DND-41 (cell line): ENCODE results near the gene NBEAL2.

ENCODE experiments used
- ATAC-seq: fragments of 200-7000 bp; cut with Tn5 transposase; 3 replicates; pipeline ENCODE4 v1.9.1; 2021; ENCODE audit warnings: low read depth; ENCODE audit not compliant: insufficient read depth
- DNase-seq: peaks from one replicate; pipeline ENCODE4 v3.0.0-alpha.2; 2020
- H2AFZ ChIP-seq: 2 replicates; pipeline ENCODE4 v1.6.0; 2012; ENCODE audit warnings: low read depth, low read length
- H3K27ac ChIP-seq: 2 replicates; pipeline ENCODE4 v1.5.1; 2012; ENCODE audit warnings: low read length, inconsistent platforms
- H3K27me3 ChIP-seq: fragments of 200-600 bp; sonication (generic); 2 replicates; pipeline ENCODE4 v1.6.0; 2012; ENCODE audit warnings: low read length, mild to moderate bottlenecking, inconsistent platforms; ENCODE audit not compliant: insufficient read depth, poor library complexity
- H3K36me3 ChIP-seq: 2 replicates; pipeline ENCODE4 v1.5.1; 2012; ENCODE audit warnings: low read length, inconsistent platforms; ENCODE audit not compliant: insufficient read depth
- H3K4me1 ChIP-seq: 2 replicates; pipeline ENCODE4 v1.5.1; 2012; ENCODE audit warnings: mild to moderate bottlenecking, low read length; ENCODE audit not compliant: insufficient read depth
- H3K4me2 ChIP-seq: 2 replicates; pipeline ENCODE4 v1.6.0; 2012; ENCODE audit warnings: mild to moderate bottlenecking, moderate library complexity, low read length, inconsistent platforms; ENCODE audit not compliant: insufficient read depth
- H3K4me3 ChIP-seq, 2 experiments: fragments of 200-600 bp in 1 of 2; shearing (Covaris generic) in 1 of 2; 2 replicates each; pipeline ENCODE4 v1.5.1; 2012 to 2016; ENCODE audit warnings: inconsistent platforms in 2 of 2, low read length in 2 of 2, mild to moderate bottlenecking in 2 of 2, low read depth in 1 of 2, moderate library complexity in 1 of 2
- H3K79me2 ChIP-seq: 2 replicates; pipeline ENCODE4 v1.6.0; 2012; ENCODE audit warnings: low read length, inconsistent platforms; ENCODE audit not compliant: insufficient read depth
- H3K9ac ChIP-seq: 2 replicates; pipeline ENCODE4 v1.6.0; 2012; ENCODE audit warnings: low read depth, mild to moderate bottlenecking, inconsistent platforms, low read length, moderate library complexity
- H3K9me3 ChIP-seq: 2 replicates; pipeline ENCODE4 v1.5.1; 2012; ENCODE audit warnings: low read length, moderate library complexity, mild to moderate bottlenecking, inconsistent platforms; ENCODE audit not compliant: insufficient read depth, severe bottlenecking
- H4K20me1 ChIP-seq: 2 replicates; pipeline ENCODE4 v1.6.0; 2012; ENCODE audit warnings: low read length; ENCODE audit not compliant: insufficient read depth
- EZH2 ChIP-seq: IDR thresholded peaks from 3 replicates; pipeline ENCODE4 v1.6.1; 2012; ENCODE audit warnings: borderline replicate concordance, low read depth, mild to moderate bottlenecking, moderate library complexity, low read length, inconsistent platforms; ENCODE audit not compliant: severe bottlenecking
- TF ChIP-seq, protein P1 (sequence below): IDR thresholded peaks from 2 replicates; pipeline ENCODE4 v1.5.1; 2012; ENCODE audit warnings: borderline replicate concordance, low read length, moderate library complexity, mild to moderate bottlenecking; ENCODE audit not compliant: poor library complexity, severe bottlenecking; ENCODE audit errors: extremely low read depth

NBEAL2 gene

DNA sequence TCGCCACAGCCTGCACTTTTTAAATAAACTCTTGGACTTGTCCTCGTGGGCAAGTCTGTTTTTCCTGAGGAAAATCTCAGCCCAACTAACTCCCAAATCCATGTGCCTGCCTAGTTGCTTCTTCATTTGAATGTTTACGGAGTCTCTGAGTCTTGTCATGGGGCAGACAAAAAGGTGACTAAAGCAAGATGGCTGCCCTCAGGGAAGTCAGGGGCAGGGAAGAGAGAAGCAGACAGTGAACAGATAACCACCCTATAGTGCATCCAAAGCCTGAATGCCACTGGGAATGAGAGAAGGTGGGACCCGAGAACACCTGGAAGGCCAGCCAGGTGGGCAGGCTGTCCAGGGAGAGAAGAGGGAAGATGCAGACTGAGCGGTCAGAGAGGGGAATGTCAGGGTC, 24.3 kb upstream of the NBEAL2 start:
- H3K79me2 ChIP-seq = peaks cover 97% of the 10 kb centered on the region
- peak overlapping the region; percentile 88 for H3K27ac ChIP-seq
- peak overlapping the region; percentile 38 for H3K9ac ChIP-seq
- peaks cover 88% of the 10 kb centered on the region for H3K4me1 ChIP-seq
- TF ChIP-seq, protein P1, sequence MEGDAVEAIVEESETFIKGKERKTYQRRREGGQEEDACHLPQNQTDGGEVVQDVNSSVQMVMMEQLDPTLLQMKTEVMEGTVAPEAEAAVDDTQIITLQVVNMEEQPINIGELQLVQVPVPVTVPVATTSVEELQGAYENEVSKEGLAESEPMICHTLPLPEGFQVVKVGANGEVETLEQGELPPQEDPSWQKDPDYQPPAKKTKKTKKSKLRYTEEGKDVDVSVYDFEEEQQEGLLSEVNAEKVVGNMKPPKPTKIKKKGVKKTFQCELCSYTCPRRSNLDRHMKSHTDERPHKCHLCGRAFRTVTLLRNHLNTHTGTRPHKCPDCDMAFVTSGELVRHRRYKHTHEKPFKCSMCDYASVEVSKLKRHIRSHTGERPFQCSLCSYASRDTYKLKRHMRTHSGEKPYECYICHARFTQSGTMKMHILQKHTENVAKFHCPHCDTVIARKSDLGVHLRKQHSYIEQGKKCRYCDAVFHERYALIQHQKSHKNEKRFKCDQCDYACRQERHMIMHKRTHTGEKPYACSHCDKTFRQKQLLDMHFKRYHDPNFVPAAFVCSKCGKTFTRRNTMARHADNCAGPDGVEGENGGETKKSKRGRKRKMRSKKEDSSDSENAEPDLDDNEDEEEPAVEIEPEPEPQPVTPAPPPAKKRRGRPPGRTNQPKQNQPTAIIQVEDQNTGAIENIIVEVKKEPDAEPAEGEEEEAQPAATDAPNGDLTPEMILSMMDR = no peak
- no peak for TF ChIP-seq EZH2
- H3K4me3 ChIP-seq = no peak overlapping the region; a peak in 1 of 4 replicates
- peaks cover 9% of the 10 kb centered on the region for H3K36me3 ChIP-seq
- ATAC-seq (no peak), DNase-seq (no peak)
- no peak overlapping the region for H2AFZ ChIP-seq
- no peaks in the 10 kb centered on the region for H3K27me3 ChIP-seq
- H4K20me1 ChIP-seq = peaks cover 56% of the 10 kb centered on the region
- H3K4me2 ChIP-seq = peak overlapping the region; percentile 33
- H3K9me3 ChIP-seq = no peaks in the 10 kb centered on the region

DNA sequence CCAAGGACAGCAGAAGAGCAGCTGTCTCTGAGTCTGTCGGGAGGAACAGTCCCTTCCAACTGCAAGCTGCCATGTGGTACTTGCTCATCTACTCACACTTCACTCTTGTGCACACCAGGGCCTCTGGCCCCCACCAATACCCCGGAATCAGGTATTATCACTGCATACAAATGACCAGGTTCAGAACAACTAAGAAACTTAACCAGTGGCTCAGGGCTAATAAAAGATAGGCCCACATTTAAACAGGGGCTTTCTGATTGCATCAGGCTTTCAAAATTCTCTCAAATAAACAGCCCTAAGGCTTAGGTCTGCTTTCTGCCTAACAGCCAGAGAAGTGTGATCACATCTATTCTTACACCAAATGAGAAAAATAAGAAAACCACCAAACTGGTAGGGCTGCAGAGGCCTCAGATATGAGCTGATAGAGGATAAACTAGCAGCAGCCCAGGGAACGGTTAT, 23.6 kb upstream of the NBEAL2 start:
- H3K27ac ChIP-seq = peak overlapping the region; percentile 88
- H4K20me1 ChIP-seq = peaks cover 57% of the 10 kb centered on the region
- H3K4me2 ChIP-seq = no peak overlapping the region; the same call in 1 of the 2 replicates
- H2AFZ ChIP-seq = no peak overlapping the region
- no peaks in the 10 kb centered on the region for H3K27me3 ChIP-seq
- H3K9me3 ChIP-seq = no peaks in the 10 kb centered on the region
- H3K36me3 ChIP-seq = peaks cover 12% of the 10 kb centered on the region
- H3K79me2 ChIP-seq = peaks cover 97% of the 10 kb centered on the region
- H3K4me1 ChIP-seq = peaks cover 89% of the 10 kb centered on the region
- DNase-seq = peak; percentile 50
- no peak overlapping the region; a peak in 1 of 4 replicates for H3K4me3 ChIP-seq
- ATAC-seq = peak; percentile 39
- TF ChIP-seq, protein P1 = no peak
- no peak for TF ChIP-seq EZH2
- peak overlapping the region; percentile 38 for H3K9ac ChIP-seq

DNA sequence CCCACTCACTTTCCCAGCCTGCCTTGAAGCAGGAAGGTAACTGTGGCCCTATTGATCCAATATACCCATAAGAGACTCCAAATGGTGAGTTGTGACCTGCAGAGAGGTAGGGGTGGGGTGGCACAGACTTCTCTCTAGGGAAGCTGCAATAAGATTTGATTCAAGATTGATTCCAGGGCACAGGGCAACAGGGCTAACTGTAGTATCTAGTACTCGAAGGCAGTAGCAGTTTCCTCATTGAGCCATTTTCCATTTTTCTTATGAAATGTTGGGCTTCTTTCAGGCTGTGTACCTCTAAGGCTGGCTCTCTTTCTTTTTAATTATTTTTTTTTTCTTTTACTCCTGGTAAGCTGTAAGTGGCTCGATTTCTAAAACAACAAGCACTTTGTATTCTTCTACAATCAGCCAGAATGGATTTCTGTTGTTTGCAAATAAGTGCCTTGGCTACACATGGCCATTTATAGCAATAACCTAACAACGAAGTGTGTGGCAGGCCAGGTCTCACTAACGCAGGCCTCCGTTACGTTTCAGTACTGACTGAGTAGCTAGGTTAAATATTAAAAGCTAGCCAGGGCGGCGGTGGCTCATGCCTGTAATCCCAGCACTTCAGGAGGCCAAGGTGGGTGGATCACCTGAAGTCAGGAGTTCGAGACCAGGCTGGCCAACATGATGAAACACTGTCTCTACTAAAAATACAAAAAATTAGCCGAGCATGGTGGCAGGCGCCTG, 22.2 kb upstream of the NBEAL2 start:
- H3K4me1 ChIP-seq = peaks cover 90% of the 10 kb centered on the region
- ATAC-seq = no peak
- no peak overlapping the region for H3K4me3 ChIP-seq
- no peak overlapping the region; the same call in 1 of the 2 replicates for H3K9ac ChIP-seq
- H3K4me2 ChIP-seq = peak overlapping the region; percentile 10; the same call in 1 of the 2 replicates
- TF ChIP-seq, protein P1 = no peak
- TF ChIP-seq EZH2 = no peak
- peaks cover 60% of the 10 kb centered on the region for H4K20me1 ChIP-seq
- H3K36me3 ChIP-seq = peaks cover 21% of the 10 kb centered on the region
- DNase-seq = no peak
- H3K9me3 ChIP-seq = no peaks in the 10 kb centered on the region
- peaks cover 98% of the 10 kb centered on the region for H3K79me2 ChIP-seq
- H3K27ac ChIP-seq = peak overlapping the region; percentile 88
- H3K27me3 ChIP-seq = no peaks in the 10 kb centered on the region
- H2AFZ ChIP-seq = no peak overlapping the region
